Neural cell (in vitro differentiated cells): ENCODE measurements around the gene A2M. TPM values are rescaled to one million over a fixed set of nuclear protein-coding genes. Genes with fewer than 3 reads are reported as not detected.

Experiments
- H2AFZ ChIP-seq: fragments of 200-600, 300-800 bp; sonication (generic), shearing (Covaris generic); 2 replicates; pipeline ENCODE4 v1.6.0; 2014; ENCODE audit warnings: low read depth, mild to moderate bottlenecking, antibody characterized with exemption, low read length, moderate library complexity
- H3F3A ChIP-seq: fragments of 200-600 bp; shearing (Covaris generic); 2 replicates; pipeline ENCODE4 v1.6.1; 2016; ENCODE audit warnings: mild to moderate bottlenecking, moderate library complexity, mixed read lengths, antibody characterized with exemption, low read length; ENCODE audit not compliant: insufficient read depth, poor library complexity, severe bottlenecking
- H3K27ac ChIP-seq: fragments of 200-600, 300-800 bp; sonication (generic), shearing (Covaris generic); 2 replicates; pipeline ENCODE4 v1.5.1; 2014; ENCODE audit warnings: mild to moderate bottlenecking, low read length, moderate library complexity
- H3K27me3 ChIP-seq: fragments of 300-800, 200-600 bp; sonication (generic), shearing (Covaris generic); 2 replicates; pipeline ENCODE4 v1.6.0; 2014; ENCODE audit warnings: mild to moderate bottlenecking, low read depth, low read length, moderate library complexity; ENCODE audit not compliant: insufficient read depth
- H3K36me3 ChIP-seq: fragments of 300-800, 200-600 bp; sonication (generic), shearing (Covaris generic); 2 replicates; pipeline ENCODE4 v1.5.1; 2014; ENCODE audit warnings: mild to moderate bottlenecking, antibody characterized with exemption, low read length, moderate library complexity; ENCODE audit not compliant: insufficient read depth
- H3K4me2 ChIP-seq: fragments of 300-800, 200-600 bp; sonication (generic), shearing (Covaris generic); 2 replicates; pipeline ENCODE4 v1.6.0; 2014; ENCODE audit warnings: mild to moderate bottlenecking, low read length
- H3K4me3 ChIP-seq: fragments of 300-800, 200-600 bp; sonication (generic), shearing (Covaris generic); 2 replicates; pipeline ENCODE4 v1.5.1; 2014; ENCODE audit warnings: mild to moderate bottlenecking, low read length, moderate library complexity
- H3K79me2 ChIP-seq: fragments of 200-600 bp; shearing (Covaris generic); replicated peaks from 2 replicates; pipeline ENCODE4 v1.6.0; 2014; ENCODE audit warnings: mild to moderate bottlenecking, low read length, moderate library complexity; ENCODE audit not compliant: insufficient read depth
- H3K9ac ChIP-seq: fragments of 300-800, 200-600 bp; sonication (generic), shearing (Covaris generic); 2 replicates; pipeline ENCODE4 v1.6.1; 2016; ENCODE audit warnings: mild to moderate bottlenecking, low read length, mixed read lengths
- H3K9me2 ChIP-seq: fragments of 200-600 bp; shearing (Covaris generic); 2 replicates; pipeline ENCODE4 v1.6.1; 2016; ENCODE audit warnings: mild to moderate bottlenecking, low read length, mixed read lengths; ENCODE audit not compliant: insufficient read depth
- H3K9me3 ChIP-seq: fragments of 200-600, 300-800 bp; sonication (generic), shearing (Covaris generic); 2 replicates; pipeline ENCODE4 v1.6.1; 2016; ENCODE audit warnings: mild to moderate bottlenecking, mixed run types, low read length, moderate library complexity, mixed read lengths
- H4K20me1 ChIP-seq: fragments of 200-600 bp; shearing (Covaris generic); 2 replicates; pipeline ENCODE4 v1.6.1; 2016; ENCODE audit warnings: mild to moderate bottlenecking, mixed run types; ENCODE audit not compliant: insufficient read depth
- CTCF ChIP-seq: fragments of 450-650 bp; IDR thresholded peaks from 2 replicates; pipeline ENCODE4 v1.5.1; 2014; ENCODE audit warnings: antibody characterized with exemption, mild to moderate bottlenecking, moderate library complexity; ENCODE audit not compliant: poor library complexity, severe bottlenecking
- EP300 ChIP-seq: fragments of 450-650 bp; conservative IDR thresholded peaks from 2 replicates; pipeline ENCODE4 v1.6.1; 2014; ENCODE audit warnings: antibody characterized with exemption, mild to moderate bottlenecking, moderate library complexity; ENCODE audit not compliant: poor library complexity, severe bottlenecking
- EZH2 ChIP-seq: fragments of 200-600, 300-800 bp; shearing (Covaris generic), sonication (generic); IDR thresholded peaks from 2 replicates; pipeline ENCODE4 v1.6.1; 2014; ENCODE audit warnings: antibody characterized with exemption, low read length, borderline replicate concordance, mild to moderate bottlenecking; ENCODE audit not compliant: insufficient read depth, poor library complexity, severe bottlenecking
- POLR2AphosphoS5 ChIP-seq: IDR thresholded peaks from 2 replicates; pipeline ENCODE4 v1.6.1; 2012
- RAD21 ChIP-seq: fragments of 450-650 bp; conservative IDR thresholded peaks from 2 replicates; pipeline ENCODE4 v1.6.1; 2014; ENCODE audit warnings: antibody characterized with exemption, mild to moderate bottlenecking, moderate library complexity
- SMC3 ChIP-seq: fragments of 450-650 bp; conservative IDR thresholded peaks from 2 replicates; pipeline ENCODE4 v1.6.1; 2014; ENCODE audit warnings: antibody characterized with exemption, mild to moderate bottlenecking, moderate library complexity; ENCODE audit not compliant: poor library complexity
- TAF1 ChIP-seq: IDR thresholded peaks from 2 replicates; pipeline ENCODE4 v1.6.1; 2012; ENCODE audit warnings: low read depth
- polyA plus RNA-seq: library from polyadenylated mRNA; depleted of rRNA; stranded (reverse); fragments of >200 nt; gene quantifications from 2 replicates; pipeline ENCODE4 v1.2.3, GENCODE V29; 2014
- TF ChIP-seq, protein P1 (sequence below): IDR thresholded peaks from 2 replicates; pipeline ENCODE4 v1.6.1; 2012; ENCODE audit warnings: borderline replicate concordance

The A2M gene
- polyA plus RNA-seq, 1 donor from 2014 or later = 0.09 TPM

GRCh38 chr12:9091891-9092598 is 23.7 kb downstream of the A2M start:
- no peaks in the 10 kb centered on the region for H3K79me2 ChIP-seq
- no peak overlapping the region for H3K4me3 ChIP-seq
- H3K36me3 ChIP-seq = no peaks in the 10 kb centered on the region
- no peaks in the 10 kb centered on the region for H3K9me2 ChIP-seq
- no peaks in the 10 kb centered on the region for H3F3A ChIP-seq
- H3K27ac ChIP-seq = no peak overlapping the region
- no peaks in the 10 kb centered on the region for H4K20me1 ChIP-seq
- no peaks in the 10 kb centered on the region for H3K27me3 ChIP-seq
- no peaks in the 10 kb centered on the region for H3K9me3 ChIP-seq
- no peak overlapping the region for H2AFZ ChIP-seq
- TF ChIP-seq RAD21 = no peak
- no peak for TF ChIP-seq TAF1
- TF ChIP-seq POLR2AphosphoS5 = no peak
- TF ChIP-seq EP300 = no peak
- no peak for TF ChIP-seq EZH2
- TF ChIP-seq, protein P1, sequence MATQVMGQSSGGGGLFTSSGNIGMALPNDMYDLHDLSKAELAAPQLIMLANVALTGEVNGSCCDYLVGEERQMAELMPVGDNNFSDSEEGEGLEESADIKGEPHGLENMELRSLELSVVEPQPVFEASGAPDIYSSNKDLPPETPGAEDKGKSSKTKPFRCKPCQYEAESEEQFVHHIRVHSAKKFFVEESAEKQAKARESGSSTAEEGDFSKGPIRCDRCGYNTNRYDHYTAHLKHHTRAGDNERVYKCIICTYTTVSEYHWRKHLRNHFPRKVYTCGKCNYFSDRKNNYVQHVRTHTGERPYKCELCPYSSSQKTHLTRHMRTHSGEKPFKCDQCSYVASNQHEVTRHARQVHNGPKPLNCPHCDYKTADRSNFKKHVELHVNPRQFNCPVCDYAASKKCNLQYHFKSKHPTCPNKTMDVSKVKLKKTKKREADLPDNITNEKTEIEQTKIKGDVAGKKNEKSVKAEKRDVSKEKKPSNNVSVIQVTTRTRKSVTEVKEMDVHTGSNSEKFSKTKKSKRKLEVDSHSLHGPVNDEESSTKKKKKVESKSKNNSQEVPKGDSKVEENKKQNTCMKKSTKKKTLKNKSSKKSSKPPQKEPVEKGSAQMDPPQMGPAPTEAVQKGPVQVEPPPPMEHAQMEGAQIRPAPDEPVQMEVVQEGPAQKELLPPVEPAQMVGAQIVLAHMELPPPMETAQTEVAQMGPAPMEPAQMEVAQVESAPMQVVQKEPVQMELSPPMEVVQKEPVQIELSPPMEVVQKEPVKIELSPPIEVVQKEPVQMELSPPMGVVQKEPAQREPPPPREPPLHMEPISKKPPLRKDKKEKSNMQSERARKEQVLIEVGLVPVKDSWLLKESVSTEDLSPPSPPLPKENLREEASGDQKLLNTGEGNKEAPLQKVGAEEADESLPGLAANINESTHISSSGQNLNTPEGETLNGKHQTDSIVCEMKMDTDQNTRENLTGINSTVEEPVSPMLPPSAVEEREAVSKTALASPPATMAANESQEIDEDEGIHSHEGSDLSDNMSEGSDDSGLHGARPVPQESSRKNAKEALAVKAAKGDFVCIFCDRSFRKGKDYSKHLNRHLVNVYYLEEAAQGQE = no peak
- TF ChIP-seq SMC3 = no peak
- TF ChIP-seq CTCF = no peak
- no peak overlapping the region for H3K4me2 ChIP-seq
- H3K9ac ChIP-seq = no peak overlapping the region

GRCh38 chr12:9090220-9090619 is 25.5 kb downstream of the A2M start:
- Histone ChIP-seq H3K4me3 (no peak overlapping the region), H3K36me3 (no peaks in the 10 kb centered on the region), H3K9me2 (no peaks in the 10 kb centered on the region), H3K9ac (no peak overlapping the region), H3K27me3 (no peaks in the 10 kb centered on the region), H3K27ac (no peak overlapping the region), H3K4me2 (no peak overlapping the region), H3K9me3 (no peaks in the 10 kb centered on the region), H4K20me1 (no peaks in the 10 kb centered on the region), H3K79me2 (no peaks in the 10 kb centered on the region), H3F3A (no peaks in the 10 kb centered on the region), H2AFZ (no peak overlapping the region)
- TF ChIP-seq, protein P1 = no peak
- TF ChIP-seq SMC3 (no peak), RAD21 (no peak), TAF1 (no peak), POLR2AphosphoS5 (no peak), EZH2 (no peak), CTCF (no peak), EP300 (no peak)
